ENCODE data around the gene LPCAT2. TPM values are rescaled to one million over a fixed set of nuclear protein-coding genes. Genes with fewer than 3 reads are reported as not detected.

Gene LPCAT2
- total RNA-seq, 1 donor from 2014 or later, result 18.9 TPM

DNA sequence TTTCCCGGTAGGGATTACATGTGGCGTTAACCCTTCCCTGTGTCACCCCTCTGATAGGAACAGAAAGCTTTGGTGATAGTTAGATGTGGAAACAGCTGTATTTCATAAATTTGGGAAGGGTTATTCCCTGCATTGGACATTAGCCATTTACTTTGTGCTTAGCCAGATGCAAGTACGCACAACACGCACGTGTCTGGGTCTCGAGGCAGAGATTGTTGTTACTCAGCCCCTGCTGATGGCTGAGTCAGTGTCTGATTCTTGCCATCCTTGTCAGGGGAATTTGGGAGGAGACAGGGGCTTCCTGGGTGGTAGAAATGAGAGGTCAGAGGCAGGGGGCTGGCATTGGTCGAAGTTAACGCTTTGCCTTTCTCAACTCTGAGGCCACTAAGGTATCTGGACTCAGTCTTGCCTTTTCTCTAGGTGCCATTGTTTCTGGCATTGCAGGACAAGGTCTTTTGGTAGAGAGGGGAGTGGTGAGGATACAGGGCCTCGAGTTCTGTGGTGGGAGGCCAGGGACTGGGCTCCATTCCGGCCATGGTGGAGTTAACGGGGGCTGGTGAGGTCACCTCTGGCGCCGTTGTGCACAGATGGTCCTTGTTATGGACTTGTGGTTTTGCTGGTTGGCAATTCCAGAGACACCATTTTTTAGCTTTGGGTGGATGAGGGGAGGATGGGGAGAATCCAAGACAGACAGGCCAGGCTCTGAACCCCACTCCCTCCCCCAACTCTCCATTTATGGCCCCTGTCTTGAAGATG, 21.6 kb upstream of the LPCAT2 start:
- Mint-ChIP-seq H3K4me3 (no peak overlapping the region), H3K27ac (no peak overlapping the region), H3K9me3 (no peaks in the 10 kb centered on the region), H3K27me3 (peaks cover 11% of the 10 kb centered on the region), H3K36me3 (peaks cover 28% of the 10 kb centered on the region), H3K4me1 (ENCODE audit: unreplicated experiment) (no peaks in the 10 kb centered on the region)
- no peak for DNase-seq (ENCODE audit: extremely low spot score, unreplicated experiment)
- TF ChIP-seq, protein P1, sequence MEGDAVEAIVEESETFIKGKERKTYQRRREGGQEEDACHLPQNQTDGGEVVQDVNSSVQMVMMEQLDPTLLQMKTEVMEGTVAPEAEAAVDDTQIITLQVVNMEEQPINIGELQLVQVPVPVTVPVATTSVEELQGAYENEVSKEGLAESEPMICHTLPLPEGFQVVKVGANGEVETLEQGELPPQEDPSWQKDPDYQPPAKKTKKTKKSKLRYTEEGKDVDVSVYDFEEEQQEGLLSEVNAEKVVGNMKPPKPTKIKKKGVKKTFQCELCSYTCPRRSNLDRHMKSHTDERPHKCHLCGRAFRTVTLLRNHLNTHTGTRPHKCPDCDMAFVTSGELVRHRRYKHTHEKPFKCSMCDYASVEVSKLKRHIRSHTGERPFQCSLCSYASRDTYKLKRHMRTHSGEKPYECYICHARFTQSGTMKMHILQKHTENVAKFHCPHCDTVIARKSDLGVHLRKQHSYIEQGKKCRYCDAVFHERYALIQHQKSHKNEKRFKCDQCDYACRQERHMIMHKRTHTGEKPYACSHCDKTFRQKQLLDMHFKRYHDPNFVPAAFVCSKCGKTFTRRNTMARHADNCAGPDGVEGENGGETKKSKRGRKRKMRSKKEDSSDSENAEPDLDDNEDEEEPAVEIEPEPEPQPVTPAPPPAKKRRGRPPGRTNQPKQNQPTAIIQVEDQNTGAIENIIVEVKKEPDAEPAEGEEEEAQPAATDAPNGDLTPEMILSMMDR (conservative IDR thresholded peaks at IDR 0.05), result no peak

DNA sequence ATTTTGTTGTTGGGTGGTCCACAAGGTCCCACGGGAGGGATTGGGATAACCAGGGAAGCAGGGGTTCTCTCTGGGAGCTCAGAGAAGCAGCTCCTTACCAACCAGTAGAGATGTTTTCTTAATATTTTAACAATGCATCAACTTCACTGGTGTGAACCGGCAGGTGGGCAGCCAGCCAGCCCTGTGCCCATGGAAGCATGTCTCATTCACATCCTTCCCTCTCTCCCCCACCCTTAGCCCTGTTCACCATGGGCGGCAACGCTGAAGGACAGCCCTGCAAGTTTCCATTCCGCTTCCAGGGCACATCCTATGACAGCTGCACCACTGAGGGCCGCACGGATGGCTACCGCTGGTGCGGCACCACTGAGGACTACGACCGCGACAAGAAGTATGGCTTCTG, 20.6 kb upstream of the LPCAT2 start:
- no peak for DNase-seq (ENCODE audit: extremely low spot score, unreplicated experiment)
- no peak overlapping the region for H3K4me3 Mint-ChIP-seq
- H3K27me3 Mint-ChIP-seq, result peaks cover 9% of the 10 kb centered on the region
- peaks cover 31% of the 10 kb centered on the region for H3K36me3 Mint-ChIP-seq
- no peak overlapping the region for H3K27ac Mint-ChIP-seq
- H3K4me1 Mint-ChIP-seq (ENCODE audit: unreplicated experiment), result no peaks in the 10 kb centered on the region
- H3K9me3 Mint-ChIP-seq, result no peaks in the 10 kb centered on the region
- TF ChIP-seq, protein P1 (conservative IDR thresholded peaks at IDR 0.05), result no peak

- no peak for DNase-seq (ENCODE audit: extremely low spot score, unreplicated experiment)
- no peak overlapping the region for H3K4me3 Mint-ChIP-seq
- no peak overlapping the region for H3K27ac Mint-ChIP-seq
- TF ChIP-seq, protein P1 (conservative IDR thresholded peaks at IDR 0.05), result no peak
- H3K27me3 Mint-ChIP-seq, result peaks cover 9% of the 10 kb centered on the region
- H3K4me1 Mint-ChIP-seq (ENCODE audit: unreplicated experiment), result no peaks in the 10 kb centered on the region
- peaks cover 34% of the 10 kb centered on the region for H3K36me3 Mint-ChIP-seq
- H3K9me3 Mint-ChIP-seq, result no peaks in the 10 kb centered on the region
Observed at GRCh38 chr16:55489119-55489955, 19.5 kb upstream of the LPCAT2 start.

DNA sequence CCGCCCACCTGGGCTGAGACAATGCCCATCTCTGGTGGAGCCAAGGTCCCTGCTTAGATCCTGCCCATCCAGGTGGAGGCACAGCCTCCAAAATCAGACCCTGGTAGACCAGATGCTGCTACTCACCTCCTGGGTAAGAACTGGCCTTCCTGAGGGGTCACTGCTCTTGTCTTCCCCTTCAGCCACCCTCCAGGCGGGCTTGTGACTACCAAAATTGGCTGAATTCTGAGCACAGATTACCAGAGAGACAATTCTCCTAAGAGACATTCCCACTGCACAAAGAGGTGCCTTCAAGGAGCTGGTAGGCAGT, 19.0 kb upstream of the LPCAT2 start:
- H3K27ac Mint-ChIP-seq, result no peak overlapping the region
- TF ChIP-seq, protein P1 (conservative IDR thresholded peaks at IDR 0.05), result no peak
- H3K27me3 Mint-ChIP-seq, result peaks cover 7% of the 10 kb centered on the region
- H3K36me3 Mint-ChIP-seq, result peaks cover 28% of the 10 kb centered on the region
- DNase-seq (ENCODE audit: extremely low spot score, unreplicated experiment), result no peak
- H3K4me3 Mint-ChIP-seq, result no peak overlapping the region
- no peaks in the 10 kb centered on the region for H3K9me3 Mint-ChIP-seq
- peaks cover 5% of the 10 kb centered on the region for H3K4me1 Mint-ChIP-seq (ENCODE audit: unreplicated experiment)

DNA sequence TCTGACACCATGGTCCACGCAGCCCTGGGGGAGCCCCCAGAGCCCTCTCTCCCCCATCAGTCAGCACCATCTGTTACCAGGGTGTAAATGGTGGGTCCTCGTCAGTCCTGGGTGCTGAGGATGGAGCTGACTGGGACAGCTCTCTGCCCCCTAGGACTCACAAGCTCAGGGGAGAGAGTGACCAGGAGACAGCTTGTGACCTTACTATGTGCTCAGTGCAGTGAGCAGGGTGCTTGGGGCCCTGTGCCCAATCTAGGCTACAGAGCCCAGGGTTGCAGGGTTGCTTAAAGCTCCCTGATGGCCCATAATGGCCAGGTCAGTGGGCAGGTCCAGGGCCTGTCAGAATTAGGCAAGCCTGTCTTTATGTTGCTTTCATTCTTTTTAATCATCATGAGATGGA, 18.6 kb upstream of the LPCAT2 start:
- H3K9me3 Mint-ChIP-seq, result no peaks in the 10 kb centered on the region

More for the DNA sequence above, 18.6 kb upstream of the LPCAT2 start:
- no peak overlapping the region for H3K27ac Mint-ChIP-seq
- TF ChIP-seq, protein P1 (conservative IDR thresholded peaks at IDR 0.05), result no peak
- H3K36me3 Mint-ChIP-seq, result peaks cover 27% of the 10 kb centered on the region
- no peak overlapping the region for H3K4me3 Mint-ChIP-seq
- peaks cover 9% of the 10 kb centered on the region for H3K4me1 Mint-ChIP-seq (ENCODE audit: unreplicated experiment)
- H3K27me3 Mint-ChIP-seq, result peaks cover 6% of the 10 kb centered on the region
- DNase-seq (ENCODE audit: extremely low spot score, unreplicated experiment), result no peak

Measured in type B pancreatic cell (in vitro differentiated cells).